GM12875 (cell line): ENCODE measurements around the gene TXNIP.

Source experiments
- H3K4me3 ChIP-seq: one replicate; pipeline ENCODE4 v1.5.1; 2011; ENCODE audit warnings: low read depth, low read length, control low read depth
- TF ChIP-seq, protein P1 (sequence below): IDR thresholded peaks from 2 replicates; pipeline ENCODE4 v1.5.1; 2011; ENCODE audit warnings: low read depth, mild to moderate bottlenecking, control low read depth, inconsistent platforms, low read length, moderate library complexity, borderline replicate concordance; ENCODE audit not compliant: insufficient read depth

TXNIP gene

DNA sequence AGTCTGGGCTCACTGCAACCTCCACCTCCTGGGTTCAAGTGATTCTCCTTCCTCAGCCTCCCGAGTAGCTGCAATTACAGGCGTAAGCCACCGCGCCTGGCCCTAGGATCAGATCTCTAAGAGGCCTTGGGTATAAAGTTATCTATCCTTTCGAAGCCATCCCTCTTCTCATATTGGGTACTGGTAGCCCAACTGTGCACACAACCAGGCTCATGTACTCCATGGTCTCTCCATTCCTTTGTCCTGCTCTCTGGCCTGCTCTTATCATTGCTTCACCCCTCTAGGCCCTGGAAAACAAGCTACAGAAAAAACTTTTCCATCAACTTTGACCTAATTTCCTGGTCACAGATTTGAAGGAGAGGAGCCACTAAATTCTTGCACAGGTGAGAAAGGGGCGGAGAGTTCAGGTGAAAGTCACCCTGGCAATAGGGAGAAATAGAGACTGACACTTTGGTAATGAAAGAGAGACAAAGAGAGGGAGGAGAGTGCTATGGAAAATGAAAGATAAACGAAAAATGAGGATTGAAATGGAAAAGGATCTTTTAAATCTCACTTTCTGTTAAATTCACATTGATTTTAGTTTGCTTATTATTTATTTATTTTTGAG, 6.0 kb downstream of the TXNIP start:
- TF ChIP-seq, protein P1, sequence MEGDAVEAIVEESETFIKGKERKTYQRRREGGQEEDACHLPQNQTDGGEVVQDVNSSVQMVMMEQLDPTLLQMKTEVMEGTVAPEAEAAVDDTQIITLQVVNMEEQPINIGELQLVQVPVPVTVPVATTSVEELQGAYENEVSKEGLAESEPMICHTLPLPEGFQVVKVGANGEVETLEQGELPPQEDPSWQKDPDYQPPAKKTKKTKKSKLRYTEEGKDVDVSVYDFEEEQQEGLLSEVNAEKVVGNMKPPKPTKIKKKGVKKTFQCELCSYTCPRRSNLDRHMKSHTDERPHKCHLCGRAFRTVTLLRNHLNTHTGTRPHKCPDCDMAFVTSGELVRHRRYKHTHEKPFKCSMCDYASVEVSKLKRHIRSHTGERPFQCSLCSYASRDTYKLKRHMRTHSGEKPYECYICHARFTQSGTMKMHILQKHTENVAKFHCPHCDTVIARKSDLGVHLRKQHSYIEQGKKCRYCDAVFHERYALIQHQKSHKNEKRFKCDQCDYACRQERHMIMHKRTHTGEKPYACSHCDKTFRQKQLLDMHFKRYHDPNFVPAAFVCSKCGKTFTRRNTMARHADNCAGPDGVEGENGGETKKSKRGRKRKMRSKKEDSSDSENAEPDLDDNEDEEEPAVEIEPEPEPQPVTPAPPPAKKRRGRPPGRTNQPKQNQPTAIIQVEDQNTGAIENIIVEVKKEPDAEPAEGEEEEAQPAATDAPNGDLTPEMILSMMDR = no peak
- no peak overlapping the region for H3K4me3 ChIP-seq

GRCh38 chr1:145988773-145989172, 7.6 kb downstream of the TXNIP start:
- no peak overlapping the region for H3K4me3 ChIP-seq
- TF ChIP-seq, protein P1 = no peak

- TF ChIP-seq, protein P1 = no peak
- no peak overlapping the region for H3K4me3 ChIP-seq
These were observed 8.5 kb downstream of the TXNIP start for GRCh38 chr1:145987926-145988325.

DNA sequence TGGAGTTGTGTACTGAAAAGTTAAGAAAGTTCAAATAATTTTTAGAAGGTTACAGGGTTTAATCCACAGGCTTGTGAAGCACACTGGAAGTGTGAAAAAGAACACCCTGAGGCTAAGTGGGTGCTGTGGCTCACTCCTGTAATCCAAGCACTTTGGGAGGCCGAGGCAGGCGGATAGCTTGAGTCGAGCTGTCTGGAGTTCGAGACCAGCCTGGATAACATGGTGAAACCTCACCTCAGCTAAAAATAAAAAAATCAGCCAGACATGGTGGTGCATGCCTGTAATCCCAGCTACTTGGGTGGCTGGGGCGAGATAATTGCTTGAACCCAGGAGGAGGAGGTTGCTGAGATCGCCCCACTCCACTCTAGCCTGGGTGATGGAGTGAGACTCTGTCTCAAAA, 9.8 kb downstream of the TXNIP start:
- TF ChIP-seq, protein P1 = no peak
- H3K4me3 ChIP-seq = no peak overlapping the region

GRCh38 chr1:145985502-145986439, 10.6 kb downstream of the TXNIP start:
- TF ChIP-seq, protein P1 = no peak
- H3K4me3 ChIP-seq = no peak overlapping the region

DNA sequence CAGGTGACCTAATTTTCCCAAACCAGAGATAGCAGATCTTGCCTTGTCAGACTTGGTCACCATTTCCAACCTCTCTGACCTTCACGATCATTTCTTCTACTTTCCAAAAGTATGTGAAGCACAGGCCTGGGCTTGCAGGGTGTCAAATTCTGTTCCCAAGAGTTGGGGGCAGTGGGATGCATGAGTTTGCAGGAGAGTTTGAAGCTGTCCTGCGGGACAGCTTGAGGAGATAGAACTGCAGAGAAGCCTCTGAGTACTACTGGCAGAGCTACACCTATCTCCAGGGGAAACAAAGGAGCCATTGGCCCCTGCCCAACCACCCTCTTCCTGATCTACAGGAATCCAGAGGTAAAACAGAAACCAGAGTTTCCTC, 11.3 kb downstream of the TXNIP start:
- TF ChIP-seq, protein P1 = no peak
- H3K4me3 ChIP-seq = no peak overlapping the region
